K562 (cell line): ENCODE data around the gene MAP3K13. TPM values are rescaled to one million over a fixed set of nuclear protein-coding genes. Genes with fewer than 3 reads are reported as not detected.

Source experiments
- CEBPG ChIP-seq, 3 experiments: fragments of 200-800 bp in 1 of 3; sonication (Bioruptor generic) in 1 of 3; sonication (generic) in 1 of 3; formaldehyde crosslinking in 1 of 3; IDR thresholded peaks in 2 of 3; conservative IDR thresholded peaks in 1 of 3; 2 replicates each; pipeline versions ENCODE4 v1.6.1 to v1.8.0; 2016 to 2022; ENCODE audit warnings: missing compliant biosample characterization in 2 of 3, missing genetic modification characterization in 2 of 3, mild to moderate bottlenecking in 1 of 3, missing genetic modification reagents in 1 of 3
- E2F5 ChIP-seq: sonication (generic); formaldehyde crosslinking; IDR thresholded peaks from 2 replicates; pipeline ENCODE4 v1.8.0; 2022; ENCODE audit warnings: mild to moderate bottlenecking, missing genetic modification reagents
- HCFC1 ChIP-seq: IDR thresholded peaks from 2 replicates; pipeline ENCODE4 v1.6.1; 2012; ENCODE audit warnings: low read depth, low read length, improper control_type of control experiment
- HSF4 ChIP-seq: fragments of 250-450 bp; sonication (Bioruptor Pico); IDR thresholded peaks from 2 replicates; pipeline ENCODE4 v2.1.2; 2022; ENCODE audit warnings: mild to moderate bottlenecking, moderate library complexity, borderline replicate concordance
- MED1 ChIP-seq: sonication (generic); formaldehyde crosslinking; IDR thresholded peaks from 2 replicates; pipeline ENCODE4 v1.8.1; 2023; ENCODE audit warnings: missing genetic modification reagents, borderline replicate concordance
- NEUROD1 ChIP-seq: fragments of 150-350 bp; IDR thresholded peaks from 2 replicates; pipeline ENCODE4 v1.6.1; 2014; ENCODE audit warnings: borderline replicate concordance, low read length, low read depth; ENCODE audit not compliant: partially characterized antibody
- NFRKB ChIP-seq: fragments of 450-650 bp; IDR thresholded peaks from 2 replicates; pipeline ENCODE4 v1.6.1; 2016; ENCODE audit warnings: low read depth
- PURB ChIP-seq: sonication (generic); formaldehyde crosslinking; IDR thresholded peaks from 2 replicates; pipeline ENCODE4 v1.9.0; 2021; ENCODE audit warnings: low read depth, mild to moderate bottlenecking, missing genetic modification reagents
- TOE1 ChIP-seq, 2 experiments: fragments of 450-650 bp in 1 of 2; sonication (generic) in 1 of 2; formaldehyde crosslinking in 1 of 2; IDR thresholded peaks; 2 replicates each; pipeline versions ENCODE4 v1.7.1 to v1.8.0; 2016 to 2022; ENCODE audit warnings: borderline replicate concordance in 2 of 2, mild to moderate bottlenecking in 2 of 2, antibody characterized with exemption in 1 of 2, inconsistent platforms in 1 of 2, low read depth in 1 of 2, missing genetic modification reagents in 1 of 2, moderate library complexity in 1 of 2
- USF1 ChIP-seq: sonication (generic); formaldehyde crosslinking; IDR thresholded peaks from 2 replicates; pipeline ENCODE4 v1.9.0; 2022; ENCODE audit warnings: mild to moderate bottlenecking, missing genetic modification reagents
- ZMIZ1 ChIP-seq, 2 experiments: fragments of 150-350 bp in 1 of 2; IDR thresholded peaks; 2 replicates each; pipeline ENCODE4 v1.6.1; 2012 to 2016; ENCODE audit warnings: low read depth in 2 of 2, low read length in 2 of 2, mild to moderate bottlenecking in 1 of 2, moderate library complexity in 1 of 2
- ZNF175 ChIP-seq: fragments of 200-800 bp; sonication (Bioruptor generic); IDR thresholded peaks from 2 replicates; pipeline ENCODE4 v1.6.1; 2016; ENCODE audit warnings: low read depth, mild to moderate bottlenecking, missing genetic modification characterization, missing compliant biosample characterization
- ZNF24 ChIP-seq: fragments of 450-650 bp; IDR thresholded peaks from 2 replicates; pipeline ENCODE4 v1.6.1; 2016
- ZNF592 ChIP-seq: fragments of 450-650 bp; IDR thresholded peaks from 2 replicates; pipeline ENCODE4 v1.6.1; 2017; ENCODE audit warnings: antibody characterized with exemption, mild to moderate bottlenecking
- ZZZ3 ChIP-seq: fragments of 450-650 bp; IDR thresholded peaks from 2 replicates; pipeline ENCODE4 v1.6.1; 2016; ENCODE audit warnings: antibody characterized with exemption, mild to moderate bottlenecking, moderate library complexity
- polyA plus RNA-seq, 8 experiments: library from polyadenylated mRNA; depleted of rRNA in 4 of 8; stranded (reverse) in 5 of 8; unstranded in 3 of 8; fragments of >200 nt; fragmentation: Nextera tagmentation in 2 of 8; fragmentation: Illumina TruSeq in 1 of 8; extraction: Ambion mirVana in 2 of 8; extraction: Trizol in 1 of 8; gene quantifications; 2 replicates each; pipeline versions ENCODE4 v1.2.1 to v1.2.3, GENCODE V29; 2011 to 2014; ENCODE audit warnings: inconsistent platforms in 1 of 8, missing spikeins in 1 of 8
- total RNA-seq, 7 experiments: library from RNA; depleted of rRNA in 6 of 7; stranded (reverse); fragments of >200 nt in 6 of 7; fragmentation: Illumina TruSeq in 2 of 7; extraction: Trizol in 2 of 7; gene quantifications; 2 replicates each; pipeline versions ENCODE4 v1.2.1 to v1.2.3, GENCODE V29; 2011 to 2021; ENCODE audit warnings: low replicate concordance in 1 of 7

Gene MAP3K13
- total and polyA plus RNA-seq, 9 of the 15 experiments (the other 6 are each of a cell fraction or from before 2014, with no cell fraction given) = 0.04 to 0.32 (median 0.15) TPM; not detected in 2

GRCh38 chr3:185498503-185499396 lies 135.8 kb downstream of the MAP3K13 start, which contains the start of gene TMEM41A (continued):
- no peak; the same call in 1 of the 2 replicates for TF ChIP-seq USF1
- no peak; the same call in 1 of the 2 replicates for TF ChIP-seq ZNF175 (CRISPR knock-in tag)
- peak; percentile 90 for TF ChIP-seq HCFC1
- TF ChIP-seq TOE1 (IDR thresholded peaks at IDR 0.05; ENCODE audit: borderline replicate concordance) = peak; percentile 86; the same call in 1 of the 2 replicates
- TF ChIP-seq TOE1 (CRISPR knock-in tag; IDR thresholded peaks at IDR 0.05; ENCODE audit: borderline replicate concordance, low read depth) = peak; percentile 70; the same call in 1 of the 2 replicates
- TF ChIP-seq MED1 (CRISPR knock-in tag) = no peak
- TF ChIP-seq ZMIZ1 (IDR thresholded peaks at IDR 0.05; ENCODE audit: low read depth in 2 of 2, low read length in 2 of 2) = peak in 1 of 2 experiments; percentile 70; a peak in 2 of 4 replicates
- TF ChIP-seq CEBPG (CRISPR knock-in tag; IDR thresholded peaks at IDR 0.05) = no peak
- no peak for TF ChIP-seq CEBPG (tag; conservative IDR thresholded peaks at IDR 0.05 in 1 of 2, IDR thresholded peaks at IDR 0.05 in 1 of 2)
- TF ChIP-seq ZNF24 = 0 out of 2 replicates have a peak, but pooled peaks have one; percentile 53
- TF ChIP-seq NFRKB = peak; percentile 74
- TF ChIP-seq HSF4 (CRISPR knock-in tag) = no peak
- TF ChIP-seq ZNF592 = no peak
- TF ChIP-seq NEUROD1 = peak; percentile 79
- no peak for TF ChIP-seq ZZZ3
- peak; percentile 76; the same call in 1 of the 2 replicates for TF ChIP-seq E2F5 (CRISPR knock-in tag)
- no peak for TF ChIP-seq PURB (CRISPR knock-in tag)
